ENCODE measurements around the gene CCS.

DNA sequence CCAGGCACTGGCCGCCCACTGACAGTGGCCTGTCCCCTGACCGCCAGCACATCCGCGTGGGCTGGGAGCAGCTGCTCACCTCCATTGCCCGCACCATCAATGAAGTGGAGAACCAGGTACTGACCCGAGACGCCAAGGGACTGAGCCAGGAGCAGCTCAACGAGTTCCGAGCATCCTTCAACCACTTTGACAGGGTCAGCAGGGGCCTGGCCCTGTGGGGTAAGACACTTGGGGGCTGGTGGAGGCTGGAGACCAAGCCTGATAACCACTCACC, 31.1 kb upstream of the CCS start:
- TF ChIP-seq CTCF (IDR thresholded peaks at IDR 0.05) (no peak), POLR2A (IDR thresholded peaks at IDR 0.05) (no peak), POLR2AphosphoS5 (IDR thresholded peaks at IDR 0.05; ENCODE audit: insufficient read depth in 1 of 2, low read depth in 1 of 2) (no peak)

All from vagina (tissue), 2 donors.